A673 (cell line): ENCODE data around the gene ICAM2.

Source experiments
- CTCF ChIP-seq: fragments of 300-800, 200-600 bp; sonication (generic); conservative IDR thresholded peaks from 2 replicates; pipeline ENCODE4 v1.5.1; 2017; ENCODE audit warnings: low read depth, mild to moderate bottlenecking, antibody characterized with exemption, low read length, moderate library complexity, mixed read lengths
- EZH2 ChIP-seq: fragments of 200-600 bp; sonication (generic); IDR thresholded peaks from 2 replicates; pipeline ENCODE4 v1.6.1; 2017; ENCODE audit warnings: borderline replicate concordance, low read depth, mild to moderate bottlenecking, mixed read lengths, antibody characterized with exemption, low read length; ENCODE audit not compliant: poor library complexity, severe bottlenecking

DNA sequence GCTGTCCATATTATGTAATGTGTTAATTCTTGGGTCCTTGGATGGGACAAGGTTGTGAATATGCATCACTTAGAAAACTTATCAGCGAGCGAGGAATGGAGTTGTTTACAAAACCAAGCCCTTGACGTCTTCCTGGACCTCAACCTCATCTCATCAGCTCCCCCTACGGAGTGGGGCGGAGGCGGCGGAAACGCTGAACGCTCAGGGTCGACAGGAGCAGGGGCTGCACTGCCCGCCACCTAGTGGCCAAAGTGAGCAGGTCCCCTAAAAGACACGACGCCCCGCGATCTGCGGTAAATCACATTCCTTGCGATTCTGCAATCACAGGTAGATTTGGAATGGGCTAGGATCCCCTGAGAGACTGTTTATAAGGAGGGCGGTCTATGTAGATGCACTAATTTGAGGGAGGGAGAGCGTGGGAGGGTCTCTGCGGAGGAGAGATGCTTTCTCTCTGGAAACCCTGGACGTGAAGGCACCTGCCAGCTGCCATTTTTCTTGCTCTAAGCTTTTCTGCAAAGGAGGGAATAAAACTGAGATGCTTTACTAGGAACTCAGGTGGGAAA is 5.4 kb upstream of the ICAM2 start:
- peak; percentile 99 for TF ChIP-seq CTCF
- no peak for TF ChIP-seq EZH2
